HG03095 (cell line): Measurements from ENCODE around the gene KLHL24.
"Not testable (repeated sequence)": the region's sequence is repeated elsewhere in the genome, so short reads cannot be mapped to it uniquely, and the experiment has no call there.

Source experiments
- ATAC-seq: cut with Tn5 transposase; IDR thresholded peaks from one replicate; pipeline ENCODE4 v1.9.1; 2021; ENCODE audit warnings: moderate library complexity; ENCODE audit not compliant: unreplicated experiment

The KLHL24 gene

DNA sequence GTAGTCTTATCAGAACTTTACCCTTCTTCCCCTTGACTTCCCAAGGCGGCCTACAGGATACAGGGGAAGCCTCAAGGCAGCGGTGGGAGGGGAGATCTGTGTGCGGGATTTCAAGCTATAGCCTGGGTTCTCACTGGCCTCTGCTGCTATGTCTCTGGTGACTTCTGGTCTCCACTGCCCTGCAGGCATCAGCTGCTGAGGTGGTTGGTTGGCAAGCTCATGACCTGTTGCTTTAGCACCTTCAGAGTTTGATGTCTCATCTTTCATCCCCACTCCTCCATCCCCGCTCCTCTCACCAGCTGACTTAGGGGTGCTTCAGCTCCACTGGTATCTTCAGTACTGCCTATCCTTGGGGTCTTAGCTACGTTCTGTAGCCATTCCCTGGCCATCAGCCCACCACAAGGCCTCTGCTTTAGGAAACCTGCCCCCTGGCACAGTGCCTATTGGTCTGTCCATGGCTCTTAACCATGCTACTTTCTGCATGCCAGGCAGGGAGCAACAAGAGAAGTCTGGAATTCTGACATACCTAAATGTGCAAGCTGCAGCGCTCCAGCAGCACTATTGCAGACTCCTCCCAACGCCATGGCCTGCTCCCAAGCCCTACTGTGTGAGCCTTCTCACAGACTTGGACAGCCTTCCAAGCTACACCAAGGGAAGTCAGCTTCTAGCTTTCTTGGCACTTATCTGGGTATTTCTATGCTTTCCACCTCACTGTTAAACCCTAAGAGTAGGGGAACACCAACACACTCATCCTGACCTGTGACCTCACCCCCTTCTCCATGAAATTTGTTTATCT, 60.3 kb downstream of the KLHL24 start:
- no peak for ATAC-seq

DNA sequence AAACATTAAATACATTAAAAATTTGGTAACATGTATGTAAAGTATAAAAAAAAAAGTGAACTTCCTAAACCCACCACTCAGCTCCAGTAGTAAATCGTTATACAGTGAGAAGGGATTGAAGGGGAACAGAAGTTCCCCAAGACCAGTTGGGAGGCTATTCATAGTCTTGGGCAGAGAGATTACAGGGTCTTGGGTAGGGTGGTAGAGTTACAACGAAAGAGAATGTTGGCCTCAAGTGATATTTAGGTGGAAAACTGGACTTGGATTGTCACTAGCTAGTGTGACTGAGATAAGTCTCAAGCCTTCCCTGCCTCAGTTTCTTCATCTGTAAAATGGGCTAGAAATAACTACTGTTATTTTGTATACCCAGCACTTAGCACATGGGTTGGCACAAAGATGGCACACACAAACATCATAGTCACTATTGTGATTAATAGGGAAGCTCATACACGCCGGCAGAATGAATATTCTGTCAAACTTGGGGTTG, 61.7 kb downstream of the KLHL24 start:
- ATAC-seq = no peak

DNA sequence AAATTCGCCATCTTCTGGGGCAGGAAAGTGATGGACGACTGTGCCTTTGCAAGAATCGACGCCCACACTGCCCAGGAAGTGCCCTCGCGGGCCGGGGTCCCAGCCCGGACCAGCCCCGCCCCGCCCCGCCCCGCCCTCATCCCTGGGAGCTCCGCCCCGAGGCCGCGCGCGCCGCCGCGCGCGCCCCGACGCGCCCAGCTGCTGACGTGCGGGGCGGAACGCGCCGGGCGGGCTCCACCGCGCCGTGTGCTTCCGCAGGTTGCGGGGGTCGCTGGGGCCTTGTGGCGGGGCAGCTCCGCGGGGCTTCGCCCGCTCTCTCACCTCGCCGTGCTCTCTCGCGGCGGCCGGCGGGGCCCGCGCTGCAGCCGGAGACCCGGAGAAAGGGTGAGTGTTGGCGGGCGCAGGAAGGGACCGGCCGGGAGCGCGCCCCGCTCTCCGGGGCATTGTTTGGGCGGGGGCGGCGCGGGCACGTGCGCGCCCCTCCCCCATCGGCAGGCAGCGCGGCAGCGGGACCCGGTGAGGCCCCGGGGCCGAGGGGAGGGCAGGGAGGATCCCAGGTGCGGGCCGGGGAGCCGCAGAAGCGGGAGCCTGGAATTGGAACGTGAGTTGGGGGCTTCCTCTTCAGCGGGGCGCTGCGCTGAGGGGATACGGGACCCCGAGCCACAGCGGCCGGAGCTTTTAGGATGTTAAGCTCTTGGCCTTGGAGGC, 62.3 kb downstream of the KLHL24 start, which contains the start of gene YEATS2:
Gene YEATS2 (plus strand): TSS at position 188 of the 708 bp plus-strand sequence. CDS start 17,366 bp downstream, outside the sequence.
- peak; percentile 87 for ATAC-seq

DNA sequence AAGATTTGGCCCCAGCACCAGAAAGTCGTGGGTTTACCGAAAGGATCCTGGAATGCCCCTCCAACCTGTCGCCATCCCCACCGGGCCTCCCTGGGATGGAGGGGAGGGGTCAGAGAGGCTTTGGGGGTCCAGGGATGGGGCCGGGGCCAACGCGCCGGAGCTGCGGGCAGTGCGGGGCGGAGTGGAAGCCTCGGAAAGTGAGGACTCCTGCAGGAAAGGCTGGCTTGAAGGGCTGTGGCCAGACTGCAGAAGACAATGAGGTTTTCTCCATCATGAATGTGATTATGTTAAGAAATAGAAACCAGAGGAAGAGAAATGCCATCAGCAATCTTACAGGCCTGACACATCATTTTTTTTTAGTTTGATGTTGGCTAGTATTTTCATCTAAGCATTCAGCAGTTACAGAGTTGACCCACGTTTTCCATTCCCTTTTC, 62.9 kb downstream of the KLHL24 start:
- peak; percentile 15 for ATAC-seq

DNA sequence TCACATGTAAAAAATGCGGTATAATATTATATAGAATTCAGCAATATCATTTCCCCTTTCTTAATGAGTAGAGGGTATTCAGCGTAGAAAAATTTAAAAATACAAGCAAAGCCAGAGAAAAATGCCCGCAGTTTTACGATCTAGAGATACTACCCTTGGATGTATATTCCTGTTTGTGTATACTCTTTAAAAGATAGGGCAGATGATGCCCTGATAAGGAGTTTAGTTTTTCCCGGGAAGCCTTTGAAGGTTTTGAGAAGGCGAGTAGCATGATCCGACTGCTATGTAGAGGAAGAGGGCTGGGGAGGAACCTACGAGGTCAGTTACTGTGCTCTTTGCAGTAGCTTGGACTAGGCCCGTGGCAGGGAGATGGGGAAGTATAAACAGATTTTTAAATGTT, 63.3 kb downstream of the KLHL24 start:
- ATAC-seq = no peak

DNA sequence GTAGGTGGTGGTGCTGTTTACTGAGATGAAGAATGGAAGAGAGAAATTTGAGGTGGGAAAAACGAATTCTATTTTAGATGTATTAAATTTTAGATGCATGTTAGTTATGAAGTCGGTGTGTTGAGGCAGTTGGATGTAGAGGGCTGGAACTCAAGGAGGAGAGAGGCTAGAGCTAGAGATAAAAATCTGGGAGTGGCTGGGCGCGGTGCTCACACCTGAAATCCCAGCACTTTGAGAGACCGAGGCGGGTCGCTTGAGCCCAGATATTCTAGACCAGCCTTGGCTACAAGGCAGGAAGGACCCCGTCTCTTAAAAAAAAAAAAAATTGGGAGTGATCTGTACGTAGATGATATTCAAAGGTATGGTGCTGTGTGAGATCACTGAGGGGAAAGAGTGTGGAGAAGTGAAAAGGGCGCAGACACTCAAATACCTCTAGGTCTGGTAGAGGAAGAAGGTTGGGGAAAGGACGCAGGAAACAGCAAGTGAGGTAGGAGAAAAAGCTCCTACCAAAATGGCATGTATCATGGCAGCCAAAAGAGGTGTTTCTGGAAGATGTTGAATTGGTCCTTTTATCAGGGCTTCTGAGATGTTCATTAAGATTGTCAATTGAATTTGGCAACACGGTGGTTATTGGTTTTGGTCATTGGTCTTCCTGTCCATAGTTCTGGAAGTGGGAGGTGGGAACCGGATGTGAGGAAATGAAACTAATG, 64.0 kb downstream of the KLHL24 start:
- ATAC-seq = no peak

DNA sequence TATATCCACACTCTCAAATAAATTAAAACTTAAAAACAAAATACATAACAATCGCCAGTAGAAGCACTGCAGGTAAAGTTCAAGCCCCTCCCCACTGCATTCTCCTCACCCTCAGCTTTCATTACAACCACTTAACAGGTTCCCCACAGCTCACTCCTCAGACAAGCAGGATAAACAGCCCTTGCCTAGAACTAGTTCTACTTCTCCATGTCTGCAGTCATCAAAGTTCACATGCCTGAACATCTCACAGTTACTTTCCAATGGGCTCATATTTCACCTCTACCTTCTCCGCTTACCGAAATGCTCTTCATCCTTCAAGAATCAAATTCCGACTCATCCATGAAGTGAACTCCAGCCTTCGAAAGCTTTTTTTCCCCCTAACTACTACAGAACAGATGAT, 66.3 kb downstream of the KLHL24 start:
- ATAC-seq = no peak

DNA sequence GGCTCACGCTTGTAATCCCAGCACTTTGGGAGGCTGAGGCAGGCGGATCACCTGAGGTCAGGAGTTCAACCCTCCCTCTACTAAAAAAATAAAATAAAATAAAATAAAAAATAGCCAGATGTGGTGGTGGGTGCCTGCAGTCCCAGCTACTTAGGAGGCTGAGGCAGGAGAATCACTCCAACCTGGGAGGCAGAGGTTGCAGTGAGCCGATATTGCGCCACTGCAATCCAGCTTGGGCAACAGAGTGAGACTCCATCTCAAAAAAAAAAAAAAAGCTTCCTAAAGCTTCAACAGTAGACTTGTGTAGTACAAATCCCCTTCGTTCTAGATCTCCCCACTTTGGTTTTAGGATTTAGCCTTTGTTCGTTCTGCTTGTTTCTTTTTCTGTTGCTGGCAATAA, 68.5 kb downstream of the KLHL24 start:
- ATAC-seq = not testable (repeated sequence)

DNA sequence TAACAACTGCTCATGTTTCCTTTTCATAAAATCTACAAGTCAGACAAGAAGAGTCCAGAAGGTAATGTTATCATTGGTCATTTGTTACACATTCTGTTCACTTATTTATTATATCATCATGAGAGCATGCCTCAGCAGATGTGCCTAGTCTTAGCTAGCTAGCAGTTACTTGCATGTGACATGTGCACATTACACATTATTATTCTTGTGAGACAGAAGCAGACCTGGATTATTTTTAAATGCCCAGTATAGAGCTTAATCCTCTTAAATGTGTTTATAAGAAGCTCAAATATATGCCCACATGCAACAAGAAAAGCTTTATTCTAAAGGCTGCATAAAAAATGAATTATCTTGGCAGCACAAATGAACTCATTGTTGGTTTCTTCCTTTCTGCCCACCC, 74.8 kb downstream of the KLHL24 start:
- no peak for ATAC-seq

DNA sequence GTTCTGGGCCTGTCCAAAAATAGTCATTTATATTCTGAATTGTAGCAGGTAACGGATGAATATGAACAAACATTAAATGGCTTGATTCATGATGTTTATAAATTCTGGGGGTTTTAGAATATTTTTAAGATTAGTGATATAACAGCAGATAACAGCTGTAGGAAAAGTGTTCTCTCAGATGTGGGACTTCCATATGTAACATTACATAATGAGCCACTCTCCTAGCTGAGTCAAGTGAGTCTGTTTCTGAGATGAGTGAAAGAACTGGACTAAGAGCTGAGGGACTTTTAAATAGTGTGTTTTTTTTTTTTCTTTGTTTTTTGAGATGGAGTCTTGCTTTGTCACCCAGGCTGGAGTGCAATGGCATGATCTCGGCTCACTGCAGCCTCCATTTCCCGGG, 76.1 kb downstream of the KLHL24 start:
- ATAC-seq = no peak

DNA sequence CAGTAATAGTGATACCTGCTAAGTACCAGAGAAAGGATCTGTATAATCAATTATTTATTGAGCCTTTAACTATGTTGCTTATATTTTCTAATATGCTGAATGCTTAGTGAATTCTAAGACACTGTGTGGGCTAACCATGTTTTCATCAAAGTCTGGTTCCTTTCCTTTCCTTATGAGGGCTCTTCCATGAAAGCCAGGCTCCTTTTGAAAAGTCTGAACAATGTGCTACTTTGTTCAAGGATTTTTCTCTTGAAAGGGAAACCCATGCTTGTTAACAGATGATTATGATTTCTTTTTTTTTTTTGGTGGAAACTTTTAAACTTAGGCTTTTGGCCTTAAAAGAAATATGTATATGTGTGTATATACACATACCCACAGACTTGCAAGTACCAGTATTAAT, 79.2 kb downstream of the KLHL24 start:
- no peak for ATAC-seq

DNA sequence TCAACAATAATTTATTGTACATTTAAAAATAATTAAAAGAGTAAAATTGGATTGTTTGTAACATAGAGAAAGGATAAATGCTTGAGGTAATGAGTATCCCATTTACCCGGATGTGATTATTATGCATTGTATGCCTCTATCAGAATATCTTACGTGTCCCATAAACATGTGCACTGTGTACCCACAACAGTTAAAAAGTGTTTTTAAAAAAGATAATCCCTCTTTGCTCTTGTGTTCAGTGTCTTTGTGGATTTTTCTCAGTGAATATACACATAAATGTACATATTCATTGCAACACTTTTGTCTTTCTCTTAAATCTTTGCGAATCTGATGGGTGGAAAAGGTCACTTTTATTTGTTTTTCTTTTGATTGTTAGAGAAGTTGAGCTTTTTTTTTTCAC, 82.6 kb downstream of the KLHL24 start:
- ATAC-seq = no peak

DNA sequence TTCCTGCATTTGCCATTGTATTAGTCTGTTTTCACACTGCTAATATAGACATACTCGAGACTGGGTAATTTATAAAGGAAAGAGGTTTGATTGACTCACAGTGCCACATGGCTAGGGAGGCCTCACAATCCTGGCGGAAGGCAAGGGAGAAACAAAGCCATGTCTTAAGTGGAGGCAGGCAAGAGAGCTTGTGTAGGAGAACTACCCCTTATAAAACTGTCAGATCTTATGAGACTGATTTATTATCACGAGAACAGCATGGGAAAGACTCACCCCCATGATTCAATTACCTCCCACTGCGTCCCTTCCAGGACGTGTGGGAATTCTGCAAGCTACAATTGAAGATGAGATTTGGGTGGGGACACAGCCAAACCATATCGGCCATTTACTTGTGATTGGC, 90.0 kb downstream of the KLHL24 start:
- no peak for ATAC-seq

DNA sequence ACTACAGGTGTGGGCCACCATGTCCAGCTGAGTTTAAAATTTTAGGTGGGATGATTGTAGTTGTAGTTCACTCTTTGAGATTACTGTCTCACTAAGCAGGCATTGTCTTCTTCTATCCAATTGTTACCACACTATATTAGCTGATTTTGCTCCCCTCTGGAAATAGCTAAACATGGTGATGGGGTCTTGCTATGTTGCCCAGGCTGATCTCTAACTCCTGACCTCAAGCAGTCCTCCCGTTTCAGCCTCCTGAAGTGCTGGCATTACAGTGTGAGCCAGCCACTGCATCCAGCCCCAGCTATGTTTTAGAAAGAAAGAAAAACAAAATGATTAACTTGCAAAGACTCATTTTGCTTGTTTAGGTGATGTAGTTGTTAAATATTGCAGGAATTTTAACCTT, 92.8 kb downstream of the KLHL24 start:
- no peak for ATAC-seq

DNA sequence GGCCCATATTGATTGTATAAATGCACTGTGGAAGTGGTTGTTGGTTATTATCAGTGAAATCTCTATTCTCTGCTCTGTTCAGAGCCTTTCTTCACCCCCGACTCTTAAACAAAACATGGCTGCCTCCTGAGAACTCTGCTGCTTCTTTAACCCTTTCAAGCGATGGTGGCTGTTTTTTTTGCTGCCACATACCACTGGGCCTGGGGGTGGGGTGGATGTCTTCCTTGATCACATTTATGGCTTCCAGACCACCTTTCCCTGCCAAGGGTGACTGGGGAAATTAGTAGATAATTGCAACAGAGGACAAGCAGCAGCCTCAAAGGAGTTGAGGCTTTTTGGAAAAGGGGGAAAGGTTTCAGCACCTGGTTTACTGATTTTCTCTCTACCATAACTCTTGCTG, 94.9 kb downstream of the KLHL24 start:
- ATAC-seq = no peak

DNA sequence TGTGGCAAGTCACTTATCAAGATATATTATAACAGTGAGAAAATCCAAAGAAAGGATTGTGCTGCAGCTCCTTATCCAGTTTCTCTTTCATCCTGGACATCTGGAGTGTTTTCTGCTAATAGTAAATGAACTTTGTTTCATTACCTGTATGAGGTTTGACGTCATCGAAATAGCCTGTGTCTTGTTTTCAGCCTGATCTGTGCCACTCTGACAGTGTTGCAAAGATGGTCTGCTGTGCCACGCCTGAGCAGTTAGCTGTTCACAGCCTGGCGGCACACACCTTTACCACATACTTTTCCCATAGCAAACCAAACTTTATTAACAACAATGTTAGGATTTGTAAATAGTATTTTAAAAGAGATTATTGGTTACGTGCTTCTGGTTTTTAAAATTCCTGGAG, 96.2 kb downstream of the KLHL24 start:
- ATAC-seq = no peak

DNA sequence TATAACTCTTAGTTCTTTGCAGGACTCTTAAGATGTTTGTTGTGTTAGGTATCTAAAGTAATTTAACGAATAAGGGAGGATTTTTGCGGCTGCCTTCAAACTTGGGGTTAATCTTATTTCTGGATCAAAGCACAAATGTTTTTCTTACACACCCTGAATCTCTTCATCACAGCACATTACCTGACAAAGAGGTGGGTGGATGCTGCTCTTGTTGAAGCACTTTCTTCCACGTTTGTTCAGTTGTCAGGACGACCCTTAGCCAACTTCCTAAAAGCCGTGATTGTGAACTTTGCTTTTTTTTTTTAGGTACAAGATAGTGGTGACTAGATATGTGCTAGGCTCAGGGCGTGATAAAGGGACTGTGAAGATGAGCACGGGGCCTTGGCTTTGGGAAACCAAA, 98.1 kb downstream of the KLHL24 start:
- no peak for ATAC-seq
